ENCODE measurements around the gene ITGA6. TPM values are rescaled to one million over a fixed set of nuclear protein-coding genes. Genes with fewer than 3 reads are reported as not detected.

ITGA6 gene
- total RNA-seq, 1 experiment from 2014 or later: 181 TPM

DNA sequence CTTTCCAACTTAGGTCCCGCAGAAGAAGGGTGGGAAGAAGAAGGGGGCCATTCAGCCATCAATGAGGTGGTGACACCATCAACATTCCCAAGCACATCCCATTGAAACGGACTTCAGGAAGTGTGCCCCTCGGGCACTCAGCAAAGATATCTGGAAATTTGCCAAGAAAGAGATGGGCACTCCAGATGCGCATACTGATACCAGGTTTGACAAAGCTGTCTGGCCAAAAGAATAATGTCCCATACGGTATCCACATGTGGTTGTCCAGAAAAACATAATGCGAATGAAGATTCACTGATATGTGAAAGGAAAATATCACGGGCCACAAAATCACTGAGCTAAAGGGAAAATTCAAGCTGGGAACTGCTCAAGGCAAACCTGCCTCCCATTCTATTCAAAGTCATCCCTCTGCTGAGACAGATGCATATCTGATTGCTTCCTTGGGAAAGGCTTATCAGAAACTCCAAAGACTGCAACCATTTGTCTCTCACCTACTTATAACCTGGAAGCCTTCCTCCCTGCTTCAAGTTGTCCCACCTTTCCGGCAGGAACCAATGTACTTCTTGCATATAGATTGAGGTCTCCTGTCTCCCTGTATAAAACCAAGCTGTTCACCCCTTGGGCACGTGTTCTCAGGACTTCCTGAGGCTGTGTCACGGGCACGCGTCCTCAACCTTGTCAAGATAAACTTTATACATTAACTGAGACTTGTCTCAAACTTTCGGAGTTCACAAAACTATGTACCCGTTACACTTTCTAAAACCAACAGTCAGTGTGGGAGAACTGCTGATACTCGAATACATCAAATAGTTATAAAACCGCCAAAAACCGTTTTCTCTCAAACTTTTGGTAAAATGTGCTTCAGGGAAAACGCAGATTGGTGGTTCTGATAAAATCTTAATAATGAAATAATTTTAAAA lies 127.2 kb downstream of the ITGA6 start:
- Histone ChIP-seq H3K9ac (ENCODE audit: low read length) (peak overlapping the region; percentile 72), H3K27ac (ENCODE audit: low read length) (peak overlapping the region; percentile 69), H3K9me2 (replicated peaks; ENCODE audit: low read length) (no peaks in the 10 kb centered on the region), H3K36me3 (ENCODE audit: low read depth, low read length) (no peaks in the 10 kb centered on the region), H3K27me3 (ENCODE audit: low read length) (no peaks in the 10 kb centered on the region), H3K79me2 (ENCODE audit: low read length) (peaks cover 51% of the 10 kb centered on the region), H2AFZ (ENCODE audit: low read length) (peak overlapping the region; percentile 82), H3K4me1 (ENCODE audit: insufficient read depth, low read length) (peaks cover 54% of the 10 kb centered on the region), H3K4me2 (ENCODE audit: low read length) (peak overlapping the region; percentile 87), H4K20me1 (ENCODE audit: low read length) (peaks cover 24% of the 10 kb centered on the region), H3K9me3 (ENCODE audit: low read length) (no peaks in the 10 kb centered on the region), H3K4me3 (ENCODE audit: low read length) (peak overlapping the region; percentile 95), H3F3A (ENCODE audit: low read length, unreplicated experiment) (no peaks in the 10 kb centered on the region)
- BruUV-seq (replicated peaks): no TSS peak
- intact Hi-C loops (cut with micrococcal nuclease): no loop called here
- CTCF ChIA-PET: no interaction called here
- no peak for TF ChIP-seq EZH2 (IDR thresholded peaks at IDR 0.05; ENCODE audit: low read length, unreplicated experiment)
- peak; percentile 2 for DNase-seq
- POLR2A ChIA-PET (ENCODE audit: unreplicated experiment): interaction anchor here (0.5 to 0.6 kb wide), 2 partner anchors 45 to 646 kb away, joined by 5 to 12 read pairs; no protein-coding TSS in a partner anchor
- no peak for ATAC-seq

DNA sequence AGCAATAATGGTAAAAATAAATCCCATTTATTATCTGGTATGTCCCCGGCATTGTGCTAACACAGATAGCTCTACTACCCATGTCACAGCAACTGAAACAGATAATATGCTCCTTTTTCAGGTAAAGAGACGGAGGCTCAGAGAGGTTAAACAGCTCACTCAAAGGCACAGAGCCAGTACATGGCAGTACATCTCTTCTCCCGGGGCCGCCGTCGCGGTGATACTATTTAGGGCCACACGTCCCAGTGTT lies 127.8 kb downstream of the ITGA6 start:
- Histone ChIP-seq H3K4me2 (ENCODE audit: low read length) (peak overlapping the region; percentile 87), H3K4me1 (ENCODE audit: insufficient read depth, low read length) (peaks cover 54% of the 10 kb centered on the region), H3K9ac (ENCODE audit: low read length) (peak overlapping the region; percentile 72), H3K27me3 (ENCODE audit: low read length) (no peaks in the 10 kb centered on the region), H3K4me3 (ENCODE audit: low read length) (peak overlapping the region; percentile 95), H3K9me3 (ENCODE audit: low read length) (no peaks in the 10 kb centered on the region), H3K79me2 (ENCODE audit: low read length) (peaks cover 57% of the 10 kb centered on the region), H3F3A (ENCODE audit: low read length, unreplicated experiment) (no peaks in the 10 kb centered on the region), H3K9me2 (replicated peaks; ENCODE audit: low read length) (no peaks in the 10 kb centered on the region), H4K20me1 (ENCODE audit: low read length) (peaks cover 24% of the 10 kb centered on the region), H2AFZ (ENCODE audit: low read length) (peak overlapping the region; percentile 82), H3K27ac (ENCODE audit: low read length) (peak overlapping the region; percentile 69), H3K36me3 (ENCODE audit: low read depth, low read length) (peaks cover 1% of the 10 kb centered on the region; the same call in 1 of the 2 replicates)
- TF ChIP-seq EZH2phosphoT487 (IDR thresholded peaks at IDR 0.05; ENCODE audit: borderline replicate concordance, low read length) (no peak), EZH2 (IDR thresholded peaks at IDR 0.05; ENCODE audit: low read length, unreplicated experiment) (no peak)
- TF ChIP-seq, protein P1, sequence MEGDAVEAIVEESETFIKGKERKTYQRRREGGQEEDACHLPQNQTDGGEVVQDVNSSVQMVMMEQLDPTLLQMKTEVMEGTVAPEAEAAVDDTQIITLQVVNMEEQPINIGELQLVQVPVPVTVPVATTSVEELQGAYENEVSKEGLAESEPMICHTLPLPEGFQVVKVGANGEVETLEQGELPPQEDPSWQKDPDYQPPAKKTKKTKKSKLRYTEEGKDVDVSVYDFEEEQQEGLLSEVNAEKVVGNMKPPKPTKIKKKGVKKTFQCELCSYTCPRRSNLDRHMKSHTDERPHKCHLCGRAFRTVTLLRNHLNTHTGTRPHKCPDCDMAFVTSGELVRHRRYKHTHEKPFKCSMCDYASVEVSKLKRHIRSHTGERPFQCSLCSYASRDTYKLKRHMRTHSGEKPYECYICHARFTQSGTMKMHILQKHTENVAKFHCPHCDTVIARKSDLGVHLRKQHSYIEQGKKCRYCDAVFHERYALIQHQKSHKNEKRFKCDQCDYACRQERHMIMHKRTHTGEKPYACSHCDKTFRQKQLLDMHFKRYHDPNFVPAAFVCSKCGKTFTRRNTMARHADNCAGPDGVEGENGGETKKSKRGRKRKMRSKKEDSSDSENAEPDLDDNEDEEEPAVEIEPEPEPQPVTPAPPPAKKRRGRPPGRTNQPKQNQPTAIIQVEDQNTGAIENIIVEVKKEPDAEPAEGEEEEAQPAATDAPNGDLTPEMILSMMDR (conservative IDR thresholded peaks at IDR 0.05; ENCODE audit: low read depth, low read length): no peak
- intact Hi-C loops (cut with micrococcal nuclease): no loop called here
- ATAC-seq (no peak), DNase-seq (no peak)
- TSS peak; percentile 69 for BruUV-seq (replicated peaks)
- POLR2A ChIA-PET (ENCODE audit: unreplicated experiment): interaction anchor here (0.5 to 0.6 kb wide), 2 partner anchors 46 to 646 kb away, joined by 5 to 12 read pairs; no protein-coding TSS in a partner anchor
- CTCF ChIA-PET: no interaction called here

Other genes starting within 250 kb of the ITGA6 start
- gene PDK1, start 128.5 kb downstream of the ITGA6 start, total RNA-seq (2014; rRNA removed): 45.8 and 66.3 TPM in 2 replicates